ENCODE data around the gene GAS6. TPM values are rescaled to one million over a fixed set of nuclear protein-coding genes. Genes with fewer than 3 reads are reported as not detected.

The GAS6 gene
- total and polyA plus RNA-seq, 2 donors, result 36.5 to 89.4 TPM

- Histone ChIP-seq H3K27ac (ENCODE audit: low read depth in 1 of 2, low read length in 1 of 2) (no peak overlapping the region), H3K9me3 (ENCODE audit: control insufficient read depth in 2 of 2, insufficient read depth in 1 of 2, low read length in 1 of 2) (no peaks in the 10 kb centered on the region), H3K4me1 (ENCODE audit: control insufficient read depth in 2 of 2, insufficient read depth in 2 of 2, low read length in 2 of 2) (no peaks in the 10 kb centered on the region), H3K4me3 (ENCODE audit: low read length in 2 of 2) (no peak overlapping the region), H3K36me3 (ENCODE audit: control insufficient read depth in 2 of 2, insufficient read depth in 2 of 2, low read length in 1 of 2) (no peaks in the 10 kb centered on the region), H3K27me3 (ENCODE audit: control insufficient read depth in 2 of 2, insufficient read depth in 1 of 2, low read length in 1 of 2) (peaks cover 0 to 3% of the 10 kb centered on the region in 2 donors)
- WGBS, result 87% methylated on average over 19 of the region's 19 CpGs
- DNase-seq (ENCODE audit: low read depth in 6 of 9, low spot score in 9 of 9), result no peak
Measured at GRCh38 chr13:113785051-113786010, 78.5 kb downstream of the GAS6 start.

DNA sequence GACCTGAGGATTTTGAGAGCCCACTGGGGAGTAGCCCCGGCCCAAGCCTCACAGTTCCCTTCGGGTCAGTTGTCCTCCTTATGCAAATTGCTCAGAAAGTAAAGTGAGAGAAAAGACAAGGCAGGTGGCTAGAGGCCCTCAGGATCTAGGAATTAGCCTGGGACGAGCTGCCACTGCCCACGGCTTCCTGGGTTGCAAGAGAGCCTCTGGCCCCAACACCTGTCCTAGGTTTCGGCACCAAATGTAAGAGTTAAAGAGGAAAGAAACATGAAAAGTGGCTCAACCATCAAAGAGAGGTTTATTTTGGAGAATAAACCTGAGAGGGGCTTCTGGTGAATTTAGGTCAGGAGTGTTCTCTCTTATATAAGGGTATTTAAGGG, 79.2 kb downstream of the GAS6 start:
- DNase-seq (ENCODE audit: low read depth in 6 of 9, low spot score in 9 of 9), result no peak
- Histone ChIP-seq H3K4me1 (ENCODE audit: control insufficient read depth in 2 of 2, insufficient read depth in 2 of 2, low read length in 2 of 2) (no peaks in the 10 kb centered on the region), H3K27me3 (ENCODE audit: control insufficient read depth in 2 of 2, insufficient read depth in 1 of 2, low read length in 1 of 2) (peaks cover 0 to 3% of the 10 kb centered on the region in 2 donors), H3K27ac (ENCODE audit: low read depth in 1 of 2, low read length in 1 of 2) (no peak overlapping the region), H3K9me3 (ENCODE audit: control insufficient read depth in 2 of 2, insufficient read depth in 1 of 2, low read length in 1 of 2) (no peaks in the 10 kb centered on the region), H3K4me3 (ENCODE audit: low read length in 2 of 2) (no peak overlapping the region), H3K36me3 (ENCODE audit: control insufficient read depth in 2 of 2, insufficient read depth in 2 of 2, low read length in 1 of 2) (no peaks in the 10 kb centered on the region)
- WGBS, result 79% methylated on average over 5 of the region's 5 CpGs

DNA sequence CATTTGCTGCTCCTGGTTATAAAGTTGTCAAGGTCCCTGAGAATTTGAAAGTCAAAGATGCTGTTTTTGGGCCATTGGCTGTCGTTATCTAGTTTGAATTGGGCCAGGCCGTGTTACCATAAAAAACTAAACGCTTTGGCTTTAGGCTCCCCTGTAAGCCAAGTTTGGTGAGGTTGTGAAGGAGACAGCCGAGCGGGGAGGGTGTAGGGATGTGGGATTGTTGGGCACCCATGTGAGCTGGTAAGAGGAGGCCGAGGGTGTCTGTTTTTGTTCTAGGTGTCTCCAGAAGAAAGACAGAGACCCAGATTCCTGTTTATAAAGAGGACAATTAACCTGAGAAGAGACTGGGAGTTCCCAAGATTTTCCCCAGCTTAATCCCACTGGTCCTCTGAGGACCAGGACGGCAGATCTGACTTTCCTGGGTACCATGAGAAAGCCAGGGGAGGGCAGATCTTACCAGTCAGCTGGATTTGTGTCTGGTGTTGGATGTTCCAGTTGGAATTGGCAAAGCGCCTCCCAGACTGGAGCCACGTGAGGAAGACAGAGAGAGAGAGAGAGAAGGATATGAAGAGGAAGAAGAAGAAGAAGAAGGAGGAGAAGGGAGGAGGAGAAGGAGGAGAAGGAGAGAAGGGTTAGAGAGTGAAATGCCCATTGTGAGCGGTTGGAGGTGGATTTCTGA, 79.8 kb downstream of the GAS6 start:
- no peak for DNase-seq (ENCODE audit: low read depth in 6 of 9, low spot score in 9 of 9)
- WGBS, result 87% methylated on average over 10 of the region's 10 CpGs
- H3K27ac ChIP-seq (ENCODE audit: low read depth in 1 of 2, low read length in 1 of 2), result no peak overlapping the region

DNA sequence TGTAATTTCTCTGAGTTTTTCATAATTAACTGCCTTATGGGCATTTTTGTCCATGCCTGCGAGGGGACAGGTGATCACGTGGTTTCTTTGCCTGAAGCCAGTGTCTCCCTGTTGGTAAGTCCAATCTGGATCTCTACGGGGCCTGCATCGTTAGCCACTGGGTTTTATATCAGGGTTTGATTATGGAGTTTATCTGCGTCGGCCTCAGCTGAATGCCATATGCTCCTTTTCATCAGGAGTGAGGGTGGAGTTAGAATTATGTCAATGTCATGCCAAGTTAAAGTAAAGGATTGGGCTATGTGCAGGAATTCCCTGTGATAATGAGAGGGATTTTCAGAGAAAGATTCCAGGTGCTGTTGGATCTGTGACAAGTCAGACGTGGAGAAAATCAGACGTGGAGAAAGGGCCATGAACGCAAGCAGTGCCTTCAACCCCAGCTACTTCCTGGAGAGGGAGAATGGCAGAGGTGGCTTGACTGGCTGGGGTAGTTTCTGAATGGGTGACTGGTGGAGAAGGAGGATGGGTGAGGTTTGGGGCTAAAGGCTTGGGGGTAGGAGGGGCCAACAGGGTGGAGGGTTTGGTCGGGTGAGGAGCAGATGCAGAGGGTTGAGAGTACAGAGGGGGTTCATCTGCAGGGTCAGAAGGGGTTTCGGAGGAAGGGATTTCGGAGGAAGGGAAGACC, 80.5 kb downstream of the GAS6 start:
- 92% methylated on average over 12 of the region's 12 CpGs for WGBS
- no peak overlapping the region for H3K4me3 ChIP-seq (ENCODE audit: low read length in 2 of 2)
- no peak for DNase-seq (ENCODE audit: low read depth in 6 of 9, low spot score in 9 of 9)
- peaks cover 0 to 6% of the 10 kb centered on the region in 2 donors for H3K27me3 ChIP-seq (ENCODE audit: control insufficient read depth in 2 of 2, insufficient read depth in 1 of 2, low read length in 1 of 2)
- no peaks in the 10 kb centered on the region for H3K9me3 ChIP-seq (ENCODE audit: control insufficient read depth in 2 of 2, insufficient read depth in 1 of 2, low read length in 1 of 2)
- H3K27ac ChIP-seq (ENCODE audit: low read depth in 1 of 2, low read length in 1 of 2), result no peak overlapping the region
- H3K36me3 ChIP-seq (ENCODE audit: control insufficient read depth in 2 of 2, insufficient read depth in 2 of 2, low read length in 1 of 2), result no peaks in the 10 kb centered on the region
- no peaks in the 10 kb centered on the region for H3K4me1 ChIP-seq (ENCODE audit: control insufficient read depth in 2 of 2, insufficient read depth in 2 of 2, low read length in 2 of 2)

More for the DNA sequence above, 79.8 kb downstream of the GAS6 start:
- H3K36me3 ChIP-seq (ENCODE audit: control insufficient read depth in 2 of 2, insufficient read depth in 2 of 2, low read length in 1 of 2), result no peaks in the 10 kb centered on the region
- no peak overlapping the region for H3K4me3 ChIP-seq (ENCODE audit: low read length in 2 of 2)
- no peaks in the 10 kb centered on the region for H3K4me1 ChIP-seq (ENCODE audit: control insufficient read depth in 2 of 2, insufficient read depth in 2 of 2, low read length in 2 of 2)
- H3K27me3 ChIP-seq (ENCODE audit: control insufficient read depth in 2 of 2, insufficient read depth in 1 of 2, low read length in 1 of 2), result peaks cover 0 to 5% of the 10 kb centered on the region in 2 donors
- H3K9me3 ChIP-seq (ENCODE audit: control insufficient read depth in 2 of 2, insufficient read depth in 1 of 2, low read length in 1 of 2), result no peaks in the 10 kb centered on the region

GRCh38 chr13:113782472-113782871, 81.4 kb downstream of the GAS6 start:
- H3K27ac ChIP-seq (ENCODE audit: low read depth in 1 of 2, low read length in 1 of 2), result no peak overlapping the region

GRCh38 chr13:113781571-113781970, 82.3 kb downstream of the GAS6 start:
- no peak for DNase-seq (ENCODE audit: low read depth in 6 of 9, low spot score in 9 of 9)
- Histone ChIP-seq H3K4me1 (ENCODE audit: control insufficient read depth in 2 of 2, insufficient read depth in 2 of 2, low read length in 2 of 2) (no peaks in the 10 kb centered on the region), H3K27ac (ENCODE audit: low read depth in 1 of 2, low read length in 1 of 2) (no peak overlapping the region), H3K36me3 (ENCODE audit: control insufficient read depth in 2 of 2, insufficient read depth in 2 of 2, low read length in 1 of 2) (no peaks in the 10 kb centered on the region), H3K27me3 (ENCODE audit: control insufficient read depth in 2 of 2, insufficient read depth in 1 of 2, low read length in 1 of 2) (peaks cover 0 to 14% of the 10 kb centered on the region in 2 donors), H3K9me3 (ENCODE audit: control insufficient read depth in 2 of 2, insufficient read depth in 1 of 2, low read length in 1 of 2) (no peaks in the 10 kb centered on the region), H3K4me3 (ENCODE audit: low read length in 2 of 2) (no peak overlapping the region)
- 95% methylated on average over 2 of the region's 2 CpGs for WGBS

More at GRCh38 chr13:113782472-113782871, 81.4 kb downstream of the GAS6 start:
- Histone ChIP-seq H3K4me3 (ENCODE audit: low read length in 2 of 2) (no peak overlapping the region), H3K27me3 (ENCODE audit: control insufficient read depth in 2 of 2, insufficient read depth in 1 of 2, low read length in 1 of 2) (peaks cover 0 to 10% of the 10 kb centered on the region in 2 donors), H3K9me3 (ENCODE audit: control insufficient read depth in 2 of 2, insufficient read depth in 1 of 2, low read length in 1 of 2) (no peaks in the 10 kb centered on the region), H3K36me3 (ENCODE audit: control insufficient read depth in 2 of 2, insufficient read depth in 2 of 2, low read length in 1 of 2) (no peaks in the 10 kb centered on the region), H3K4me1 (ENCODE audit: control insufficient read depth in 2 of 2, insufficient read depth in 2 of 2, low read length in 2 of 2) (no peaks in the 10 kb centered on the region)
- WGBS, result 85% methylated on average over 14 of the region's 14 CpGs
- no peak for DNase-seq (ENCODE audit: low read depth in 6 of 9, low spot score in 9 of 9)

DNA sequence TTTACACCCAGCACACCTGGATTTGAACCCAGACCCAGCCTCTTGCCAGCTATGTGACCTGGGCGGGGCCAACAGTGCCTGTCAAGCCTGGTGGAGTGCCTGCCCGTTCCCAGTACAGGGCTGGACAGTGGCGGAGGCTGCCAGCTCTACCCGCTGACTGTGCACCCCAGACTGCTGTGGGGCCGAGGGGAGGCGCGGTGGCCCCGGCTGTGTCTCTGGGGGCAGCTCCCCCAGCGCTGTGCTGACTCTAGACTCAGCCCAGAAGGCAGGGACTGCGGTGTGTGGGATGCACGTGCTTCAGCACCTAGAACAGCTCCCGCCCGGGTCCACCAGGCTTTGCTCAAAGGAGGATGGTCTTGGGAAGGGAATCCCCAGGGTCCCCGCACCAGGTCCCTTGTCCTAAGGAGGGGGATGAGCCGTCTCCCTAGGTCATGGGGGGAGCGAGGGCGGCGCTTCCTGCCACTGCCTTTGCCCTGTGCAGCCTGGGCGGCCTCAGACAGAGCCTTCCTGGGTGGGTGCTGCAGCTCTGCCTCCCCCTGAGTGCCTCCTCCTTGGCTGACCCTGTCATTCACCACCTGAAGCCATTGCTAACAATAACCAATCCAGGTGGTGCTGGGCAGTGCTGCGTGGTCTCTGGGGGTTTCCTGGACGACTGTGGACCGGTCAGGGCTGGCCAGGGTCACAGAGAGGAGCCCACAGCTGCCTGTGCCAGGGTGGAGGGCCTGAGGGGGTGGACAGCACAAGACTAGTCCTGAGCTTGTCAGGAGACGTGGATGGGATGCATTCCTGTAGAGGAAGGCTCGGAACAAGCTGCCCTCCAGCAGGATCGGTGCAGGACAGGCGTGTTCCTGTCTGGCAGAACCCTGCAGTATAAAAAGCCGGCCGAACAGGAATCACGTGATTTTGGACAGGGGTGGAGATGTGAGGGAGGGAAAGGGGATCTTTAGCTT, 86.3 kb downstream of the GAS6 start:
- Histone ChIP-seq H3K9me3 (ENCODE audit: control insufficient read depth in 2 of 2, insufficient read depth in 1 of 2, low read length in 1 of 2) (peaks cover 0 to 8% of the 10 kb centered on the region in 2 donors), H3K27ac (ENCODE audit: low read depth in 1 of 2, low read length in 1 of 2) (no peak overlapping the region), H3K4me3 (ENCODE audit: low read length in 2 of 2) (no peak overlapping the region), H3K27me3 (ENCODE audit: control insufficient read depth in 2 of 2, insufficient read depth in 1 of 2, low read length in 1 of 2) (peaks cover 0 to 14% of the 10 kb centered on the region in 2 donors), H3K4me1 (ENCODE audit: control insufficient read depth in 2 of 2, insufficient read depth in 2 of 2, low read length in 2 of 2) (no peaks in the 10 kb centered on the region), H3K36me3 (ENCODE audit: control insufficient read depth in 2 of 2, insufficient read depth in 2 of 2, low read length in 1 of 2) (no peaks in the 10 kb centered on the region)
- peak in 4 of 9 donors; percentile 9 to 35 (median 16) for DNase-seq (ENCODE audit: low read depth in 6 of 9, low spot score in 9 of 9)
- 48% methylated on average over 29 of the region's 29 CpGs for WGBS
